PFSK-1 (cell line): ENCODE results near the gene SPATA33.

Experiments
- FOXP2 ChIP-seq: optimal IDR thresholded peaks from 2 replicates; pipeline ENCODE3; 2011; ENCODE audit warnings: borderline replicate concordance, control low read depth, inconsistent platforms; ENCODE audit not compliant: insufficient read depth; ENCODE audit errors: extremely low read length, extremely low read depth
- POLR2AphosphoS5 ChIP-seq: IDR thresholded peaks from 2 replicates; pipeline ENCODE4 v1.6.1; 2012; ENCODE audit warnings: low read depth, mild to moderate bottlenecking, control low read depth, low read length, moderate library complexity
- TAF1 ChIP-seq: IDR thresholded peaks from 2 replicates; pipeline ENCODE4 v1.6.1; 2012; ENCODE audit warnings: low read length, control low read depth, borderline replicate concordance; ENCODE audit not compliant: insufficient read depth
- TF ChIP-seq, protein P1 (sequence below), 2 experiments: IDR thresholded peaks; 2 replicates each; pipeline versions ENCODE4 v1.6.1 to v1.8.0; 2011 to 2012; ENCODE audit warnings: low read depth in 2 of 2, low read length in 2 of 2, control low read depth in 1 of 2, inconsistent platforms in 1 of 2, mild to moderate bottlenecking in 1 of 2, moderate library complexity in 1 of 2; ENCODE audit not compliant: insufficient read depth in 1 of 2

DNA sequence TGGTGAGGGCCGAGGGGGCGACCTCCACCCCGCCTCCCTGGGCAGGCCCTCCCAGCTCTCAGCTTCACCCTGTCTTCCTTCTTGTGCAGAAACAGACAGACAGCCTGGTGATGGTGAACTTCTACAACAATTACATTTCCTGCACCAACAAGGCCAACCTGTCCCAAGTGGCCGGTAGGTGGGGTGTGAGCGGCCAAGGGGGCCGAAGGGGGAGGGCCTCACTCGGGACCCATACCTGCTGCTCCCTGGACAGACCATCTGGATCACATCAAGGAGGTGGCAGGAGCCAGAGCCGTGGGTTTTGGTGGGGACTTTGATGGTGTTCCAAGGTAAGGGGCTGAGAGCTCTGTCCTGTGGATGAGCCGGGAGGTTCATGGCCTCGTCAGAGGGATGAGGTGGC is 20.3 kb upstream of the SPATA33 start:
- TF ChIP-seq POLR2AphosphoS5 (no peak), TAF1 (no peak), FOXP2 (no peak)
- TF ChIP-seq, protein P1, sequence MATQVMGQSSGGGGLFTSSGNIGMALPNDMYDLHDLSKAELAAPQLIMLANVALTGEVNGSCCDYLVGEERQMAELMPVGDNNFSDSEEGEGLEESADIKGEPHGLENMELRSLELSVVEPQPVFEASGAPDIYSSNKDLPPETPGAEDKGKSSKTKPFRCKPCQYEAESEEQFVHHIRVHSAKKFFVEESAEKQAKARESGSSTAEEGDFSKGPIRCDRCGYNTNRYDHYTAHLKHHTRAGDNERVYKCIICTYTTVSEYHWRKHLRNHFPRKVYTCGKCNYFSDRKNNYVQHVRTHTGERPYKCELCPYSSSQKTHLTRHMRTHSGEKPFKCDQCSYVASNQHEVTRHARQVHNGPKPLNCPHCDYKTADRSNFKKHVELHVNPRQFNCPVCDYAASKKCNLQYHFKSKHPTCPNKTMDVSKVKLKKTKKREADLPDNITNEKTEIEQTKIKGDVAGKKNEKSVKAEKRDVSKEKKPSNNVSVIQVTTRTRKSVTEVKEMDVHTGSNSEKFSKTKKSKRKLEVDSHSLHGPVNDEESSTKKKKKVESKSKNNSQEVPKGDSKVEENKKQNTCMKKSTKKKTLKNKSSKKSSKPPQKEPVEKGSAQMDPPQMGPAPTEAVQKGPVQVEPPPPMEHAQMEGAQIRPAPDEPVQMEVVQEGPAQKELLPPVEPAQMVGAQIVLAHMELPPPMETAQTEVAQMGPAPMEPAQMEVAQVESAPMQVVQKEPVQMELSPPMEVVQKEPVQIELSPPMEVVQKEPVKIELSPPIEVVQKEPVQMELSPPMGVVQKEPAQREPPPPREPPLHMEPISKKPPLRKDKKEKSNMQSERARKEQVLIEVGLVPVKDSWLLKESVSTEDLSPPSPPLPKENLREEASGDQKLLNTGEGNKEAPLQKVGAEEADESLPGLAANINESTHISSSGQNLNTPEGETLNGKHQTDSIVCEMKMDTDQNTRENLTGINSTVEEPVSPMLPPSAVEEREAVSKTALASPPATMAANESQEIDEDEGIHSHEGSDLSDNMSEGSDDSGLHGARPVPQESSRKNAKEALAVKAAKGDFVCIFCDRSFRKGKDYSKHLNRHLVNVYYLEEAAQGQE (IDR thresholded peaks at IDR 0.05; ENCODE audit: insufficient read depth in 1 of 2, low read depth in 2 of 2, low read length in 2 of 2) = no peak
